Measurements from ENCODE around the gene KCTD2. TPM values are rescaled to one million over a fixed set of nuclear protein-coding genes. Genes with fewer than 3 reads are reported as not detected.

Gene KCTD2
- total and polyA plus RNA-seq, 2 of the 13 experiments (the other 11 are each of a cell fraction or from before 2014, with no cell fraction given), result 28.3 to 32.6 TPM

- TF ChIP-seq ZNF501 (CRISPR knock-in tag; IDR thresholded peaks at IDR 0.05) (peak; percentile 82; the same call in 1 of the 2 replicates), ZNF766 (CRISPR knock-in tag; IDR thresholded peaks at IDR 0.05; ENCODE audit: borderline replicate concordance) (no peak), TRAFD1 (CRISPR knock-in tag; IDR thresholded peaks at IDR 0.05; ENCODE audit: borderline replicate concordance) (peak; percentile 43; the same call in 1 of the 2 replicates), FOSL2 (CRISPR knock-in tag; IDR thresholded peaks at IDR 0.05) (peak; percentile 44), ZNF557 (CRISPR knock-in tag; IDR thresholded peaks at IDR 0.05) (no peak), RFX5 (IDR thresholded peaks at IDR 0.05; ENCODE audit: low read depth, low read length) (no peak), HNRNPLL (IDR thresholded peaks at IDR 0.05; ENCODE audit: low read depth, low read length, poor library complexity, severe bottlenecking) (peak; percentile 38), ZNF687 (CRISPR knock-in tag; IDR thresholded peaks at IDR 0.05) (peak; percentile 77), NCOA2 (CRISPR knock-in tag; IDR thresholded peaks at IDR 0.05) (no peak), MEF2D (CRISPR knock-in tag; IDR thresholded peaks at IDR 0.05) (peak; percentile 49; the same call in 1 of the 2 replicates), CBX2 (IDR thresholded peaks at IDR 0.05; ENCODE audit: low read depth, low read length) (no peak), CBX2 (CRISPR knock-in tag; IDR thresholded peaks at IDR 0.05; ENCODE audit: low read depth) (no peak)
- TF ChIP-seq, protein P1, sequence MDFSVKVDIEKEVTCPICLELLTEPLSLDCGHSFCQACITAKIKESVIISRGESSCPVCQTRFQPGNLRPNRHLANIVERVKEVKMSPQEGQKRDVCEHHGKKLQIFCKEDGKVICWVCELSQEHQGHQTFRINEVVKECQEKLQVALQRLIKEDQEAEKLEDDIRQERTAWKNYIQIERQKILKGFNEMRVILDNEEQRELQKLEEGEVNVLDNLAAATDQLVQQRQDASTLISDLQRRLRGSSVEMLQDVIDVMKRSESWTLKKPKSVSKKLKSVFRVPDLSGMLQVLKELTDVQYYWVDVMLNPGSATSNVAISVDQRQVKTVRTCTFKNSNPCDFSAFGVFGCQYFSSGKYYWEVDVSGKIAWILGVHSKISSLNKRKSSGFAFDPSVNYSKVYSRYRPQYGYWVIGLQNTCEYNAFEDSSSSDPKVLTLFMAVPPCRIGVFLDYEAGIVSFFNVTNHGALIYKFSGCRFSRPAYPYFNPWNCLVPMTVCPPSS (IDR thresholded peaks at IDR 0.05), result no peak
- TF ChIP-seq, protein P2, sequence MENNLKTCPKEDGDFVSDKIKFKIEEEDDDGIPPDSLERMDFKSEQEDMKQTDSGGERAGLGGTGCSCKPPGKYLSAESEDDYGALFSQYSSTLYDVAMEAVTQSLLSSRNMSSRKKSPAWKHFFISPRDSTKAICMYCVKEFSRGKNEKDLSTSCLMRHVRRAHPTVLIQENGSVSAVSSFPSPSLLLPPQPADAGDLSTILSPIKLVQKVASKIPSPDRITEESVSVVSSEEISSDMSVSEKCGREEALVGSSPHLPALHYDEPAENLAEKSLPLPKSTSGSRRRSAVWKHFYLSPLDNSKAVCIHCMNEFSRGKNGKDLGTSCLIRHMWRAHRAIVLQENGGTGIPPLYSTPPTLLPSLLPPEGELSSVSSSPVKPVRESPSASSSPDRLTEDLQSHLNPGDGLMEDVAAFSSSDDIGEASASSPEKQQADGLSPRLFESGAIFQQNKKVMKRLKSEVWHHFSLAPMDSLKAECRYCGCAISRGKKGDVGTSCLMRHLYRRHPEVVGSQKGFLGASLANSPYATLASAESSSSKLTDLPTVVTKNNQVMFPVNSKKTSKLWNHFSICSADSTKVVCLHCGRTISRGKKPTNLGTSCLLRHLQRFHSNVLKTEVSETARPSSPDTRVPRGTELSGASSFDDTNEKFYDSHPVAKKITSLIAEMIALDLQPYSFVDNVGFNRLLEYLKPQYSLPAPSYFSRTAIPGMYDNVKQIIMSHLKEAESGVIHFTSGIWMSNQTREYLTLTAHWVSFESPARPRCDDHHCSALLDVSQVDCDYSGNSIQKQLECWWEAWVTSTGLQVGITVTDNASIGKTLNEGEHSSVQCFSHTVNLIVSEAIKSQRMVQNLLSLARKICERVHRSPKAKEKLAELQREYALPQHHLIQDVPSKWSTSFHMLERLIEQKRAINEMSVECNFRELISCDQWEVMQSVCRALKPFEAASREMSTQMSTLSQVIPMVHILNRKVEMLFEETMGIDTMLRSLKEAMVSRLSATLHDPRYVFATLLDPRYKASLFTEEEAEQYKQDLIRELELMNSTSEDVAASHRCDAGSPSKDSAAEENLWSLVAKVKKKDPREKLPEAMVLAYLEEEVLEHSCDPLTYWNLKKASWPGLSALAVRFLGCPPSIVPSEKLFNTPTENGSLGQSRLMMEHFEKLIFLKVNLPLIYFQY (CRISPR knock-in tag; IDR thresholded peaks at IDR 0.05; ENCODE audit: borderline replicate concordance), result no peak
- TF ChIP-seq, protein P3, sequence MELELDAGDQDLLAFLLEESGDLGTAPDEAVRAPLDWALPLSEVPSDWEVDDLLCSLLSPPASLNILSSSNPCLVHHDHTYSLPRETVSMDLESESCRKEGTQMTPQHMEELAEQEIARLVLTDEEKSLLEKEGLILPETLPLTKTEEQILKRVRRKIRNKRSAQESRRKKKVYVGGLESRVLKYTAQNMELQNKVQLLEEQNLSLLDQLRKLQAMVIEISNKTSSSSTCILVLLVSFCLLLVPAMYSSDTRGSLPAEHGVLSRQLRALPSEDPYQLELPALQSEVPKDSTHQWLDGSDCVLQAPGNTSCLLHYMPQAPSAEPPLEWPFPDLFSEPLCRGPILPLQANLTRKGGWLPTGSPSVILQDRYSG (CRISPR knock-in tag; IDR thresholded peaks at IDR 0.05), result no peak
- TF ChIP-seq, protein P4, sequence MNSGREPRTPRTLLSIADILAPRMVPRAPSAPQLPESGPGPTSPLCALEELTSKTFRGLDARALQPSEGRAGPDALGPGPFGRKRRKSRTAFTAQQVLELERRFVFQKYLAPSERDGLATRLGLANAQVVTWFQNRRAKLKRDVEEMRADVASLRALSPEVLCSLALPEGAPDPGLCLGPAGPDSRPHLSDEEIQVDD (CRISPR knock-in tag; IDR thresholded peaks at IDR 0.05; ENCODE audit: borderline replicate concordance), result no peak
Observed at GRCh38 chr17:75113798-75114551, 67.0 kb downstream of the KCTD2 start (continued).

All from HepG2 (cell line).